GM21526 (cell line): Measurements from ENCODE around the gene RGN.
"Not testable (repeated sequence)": the region's sequence is repeated elsewhere in the genome, so short reads cannot be mapped to it uniquely, and the experiment has no call there.

Source experiments
- ATAC-seq: cut with Tn5 transposase; IDR thresholded peaks from one replicate; pipeline ENCODE4 v1.9.1; 2021; ENCODE audit warnings: moderate library complexity; ENCODE audit not compliant: unreplicated experiment, low FRiP score

RGN gene

DNA sequence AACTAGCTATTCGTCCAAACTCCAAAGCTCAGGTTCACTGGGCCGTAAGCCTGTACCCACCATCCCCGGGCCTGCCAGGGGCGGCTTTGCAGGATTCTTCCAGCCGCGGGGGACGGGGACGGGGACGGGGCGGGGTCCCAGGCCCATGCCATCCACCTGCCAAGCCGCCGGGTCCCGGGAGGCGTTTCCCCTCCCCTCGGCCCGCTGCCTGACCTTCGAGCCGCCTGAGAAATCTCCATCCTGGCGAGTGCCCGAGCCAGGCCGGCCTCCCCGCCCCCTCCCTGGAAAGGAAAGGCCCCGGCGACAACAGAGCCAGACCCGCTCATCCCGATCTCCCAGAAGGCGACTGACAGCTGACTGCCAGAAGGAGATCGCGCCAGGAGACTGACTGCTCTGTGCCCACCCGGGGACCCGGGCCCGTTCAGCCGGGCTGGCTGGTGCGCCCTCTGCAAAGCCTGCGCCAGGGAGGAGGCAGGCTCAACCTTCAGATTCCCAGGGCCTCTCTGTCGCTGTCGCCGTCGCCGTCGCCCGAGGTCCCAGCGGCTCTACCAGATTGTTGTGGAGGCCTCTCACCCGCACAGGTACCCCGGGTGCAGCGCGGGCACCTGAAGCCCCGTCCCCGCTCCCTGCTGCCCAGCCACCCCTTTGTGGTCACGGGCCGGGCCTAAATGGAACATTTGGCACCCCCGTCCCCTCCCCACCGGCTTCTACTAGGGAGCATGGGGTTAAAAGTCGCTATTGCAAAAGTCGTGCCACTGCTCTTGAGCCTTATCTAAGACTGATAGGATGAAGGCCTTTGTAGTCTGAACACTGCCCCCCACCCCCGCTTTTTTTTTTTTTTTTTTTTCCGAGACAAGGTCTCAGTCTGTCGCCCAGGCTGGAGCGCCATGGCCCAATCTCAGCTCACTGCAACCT is at the start of gene RGN:
Gene RGN, plus strand, starts transcription at position 315 of the 915 bp plus-strand sequence. CDS start 2,702 bp downstream, outside the sequence.
- ATAC-seq, result no peak

DNA sequence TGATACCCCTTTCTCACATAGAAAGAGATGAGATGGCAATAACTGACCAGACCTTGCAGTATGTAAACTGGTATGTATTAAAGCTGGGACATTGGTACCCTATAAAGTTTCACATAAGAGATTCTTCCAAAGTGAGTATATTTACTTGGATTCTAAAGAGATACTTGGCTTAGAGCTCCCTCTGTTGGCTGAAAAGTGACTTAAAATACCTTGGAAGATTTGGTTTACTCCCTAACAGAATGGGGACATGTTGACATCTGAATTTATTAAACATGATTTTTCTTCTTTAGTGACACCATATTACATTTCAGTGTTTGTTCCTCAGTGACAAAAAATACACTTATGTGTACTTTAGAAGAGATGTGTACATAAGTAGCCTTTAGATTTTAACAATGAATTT is 47.9 kb upstream of the RGN start:
- no peak for ATAC-seq

DNA sequence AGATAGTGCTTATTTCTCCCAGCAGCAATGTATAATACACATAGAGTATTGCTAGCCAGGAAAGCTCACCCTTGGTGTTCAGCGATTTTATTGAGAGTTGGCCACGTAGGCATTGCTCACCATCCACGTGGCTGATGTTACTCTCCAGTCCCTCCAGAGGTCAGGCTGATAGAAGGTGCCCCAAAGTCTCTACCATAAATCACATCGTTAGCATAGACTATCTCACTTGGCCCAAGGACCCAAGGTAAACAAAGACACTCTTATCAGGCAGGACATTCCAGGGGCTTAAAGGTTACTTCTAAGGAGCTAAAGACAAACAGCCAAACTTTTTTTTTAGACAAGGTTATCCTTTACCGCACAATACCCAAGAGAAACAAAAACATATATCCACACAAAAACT is 30.3 kb upstream of the RGN start:
- no peak for ATAC-seq

DNA sequence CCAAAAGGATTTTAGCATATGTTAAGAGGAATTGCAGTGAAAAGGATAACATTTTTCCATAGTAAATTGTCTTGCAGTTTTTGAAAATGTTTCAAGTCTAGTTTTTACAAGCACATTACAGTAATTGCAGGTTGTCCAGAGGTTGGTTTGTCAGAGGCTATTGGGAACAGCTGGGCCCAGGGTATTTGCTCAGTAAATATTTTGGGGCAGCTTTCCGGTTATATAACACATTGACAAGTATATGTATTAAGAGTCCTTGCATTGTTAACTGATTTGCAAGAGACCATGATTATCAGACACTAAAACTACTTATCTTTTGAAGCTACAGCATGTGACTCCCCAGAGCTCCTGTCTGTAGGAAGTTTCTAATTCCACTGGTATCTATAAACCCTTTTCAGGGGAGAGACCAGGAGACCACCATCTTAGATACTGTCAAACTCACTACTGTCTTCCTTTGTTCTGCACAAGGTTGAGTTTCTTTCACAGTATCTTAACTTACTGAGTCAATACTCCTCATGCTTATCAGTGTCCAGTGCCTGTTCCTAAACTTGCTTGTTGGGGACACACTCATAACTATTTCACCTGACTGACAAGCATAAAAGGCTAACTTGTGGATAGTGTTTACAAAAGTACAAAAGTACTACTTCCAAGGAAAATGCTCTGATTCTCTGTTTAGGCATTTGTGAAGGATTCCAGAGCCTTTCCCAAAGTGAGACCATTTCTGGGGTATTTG is 18.9 kb upstream of the RGN start:
- ATAC-seq, result no peak

GRCh38 chrX:47060708-47061107 is 17.5 kb upstream of the RGN start:
- no peak for ATAC-seq

GRCh38 chrX:47061238-47061919 is 16.9 kb upstream of the RGN start:
- no peak for ATAC-seq

DNA sequence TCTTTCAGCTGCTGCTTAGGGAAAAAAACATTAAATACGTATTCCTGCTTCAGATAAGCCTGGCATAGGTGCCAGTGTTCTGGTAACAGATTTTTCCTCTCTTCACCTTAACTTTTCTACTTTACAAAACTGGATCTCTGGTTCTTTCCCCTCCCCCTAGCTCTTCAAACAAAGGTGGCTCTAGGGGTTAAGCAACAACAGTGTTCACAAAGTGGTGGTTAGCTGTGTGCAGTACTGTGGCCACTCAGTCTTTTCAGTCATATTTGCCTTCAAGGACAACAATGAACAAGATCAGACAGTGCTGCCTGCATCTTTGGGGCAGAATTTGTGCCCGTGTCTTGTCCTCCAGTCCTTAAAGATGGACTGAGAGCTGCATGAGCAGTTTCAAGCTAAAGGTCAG is 15.1 kb upstream of the RGN start:
- ATAC-seq, result no peak

GRCh38 chrX:47068214-47068613 is 10.0 kb upstream of the RGN start:
- no peak for ATAC-seq

DNA sequence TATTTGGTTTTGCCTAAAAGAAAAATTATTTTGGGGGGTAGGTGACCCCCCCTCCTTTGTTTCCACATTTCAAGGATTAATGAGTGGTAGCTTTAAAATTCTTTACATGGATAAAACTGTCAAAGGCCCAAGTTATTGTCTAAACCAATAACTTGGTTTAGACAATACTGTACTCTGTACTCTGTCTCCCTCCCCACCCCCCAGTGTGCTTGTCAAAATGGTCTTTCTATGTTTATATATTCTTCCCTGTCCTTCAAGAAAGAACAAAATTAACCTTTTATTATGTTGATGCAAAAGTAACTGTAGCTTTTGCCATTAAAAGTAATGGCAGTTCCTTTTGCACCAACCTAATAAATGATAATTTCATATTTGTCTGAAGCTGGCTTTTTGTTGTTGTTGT is 9.5 kb upstream of the RGN start:
- ATAC-seq, result no peak

GRCh38 chrX:47080215-47080914 is 2.1 kb downstream of the RGN start:
- ATAC-seq, result no peak

- ATAC-seq, result no peak
These were observed 2.6 kb downstream of the RGN start for GRCh38 chrX:47080915-47081236.

- ATAC-seq, result peak; percentile 82
These were observed 13.0 kb downstream of the RGN start for GRCh38 chrX:47091149-47091775.

GRCh38 chrX:47093248-47093647 is 15.0 kb downstream of the RGN start:
- ATAC-seq, result no peak

GRCh38 chrX:47093860-47094259 is 15.6 kb downstream of the RGN start:
- no peak for ATAC-seq

GRCh38 chrX:47097018-47097417 is 18.8 kb downstream of the RGN start:
- ATAC-seq, result no peak

- no peak for ATAC-seq
These were observed 20.3 kb downstream of the RGN start for GRCh38 chrX:47098338-47099094.

- no peak for ATAC-seq
These were observed 23.0 kb downstream of the RGN start for GRCh38 chrX:47101206-47101605.

- not testable (repeated sequence) for ATAC-seq
These were observed 32.8 kb downstream of the RGN start for GRCh38 chrX:47110936-47111615.
